ENCODE results near the gene EDNRA.

Gene EDNRA

DNA sequence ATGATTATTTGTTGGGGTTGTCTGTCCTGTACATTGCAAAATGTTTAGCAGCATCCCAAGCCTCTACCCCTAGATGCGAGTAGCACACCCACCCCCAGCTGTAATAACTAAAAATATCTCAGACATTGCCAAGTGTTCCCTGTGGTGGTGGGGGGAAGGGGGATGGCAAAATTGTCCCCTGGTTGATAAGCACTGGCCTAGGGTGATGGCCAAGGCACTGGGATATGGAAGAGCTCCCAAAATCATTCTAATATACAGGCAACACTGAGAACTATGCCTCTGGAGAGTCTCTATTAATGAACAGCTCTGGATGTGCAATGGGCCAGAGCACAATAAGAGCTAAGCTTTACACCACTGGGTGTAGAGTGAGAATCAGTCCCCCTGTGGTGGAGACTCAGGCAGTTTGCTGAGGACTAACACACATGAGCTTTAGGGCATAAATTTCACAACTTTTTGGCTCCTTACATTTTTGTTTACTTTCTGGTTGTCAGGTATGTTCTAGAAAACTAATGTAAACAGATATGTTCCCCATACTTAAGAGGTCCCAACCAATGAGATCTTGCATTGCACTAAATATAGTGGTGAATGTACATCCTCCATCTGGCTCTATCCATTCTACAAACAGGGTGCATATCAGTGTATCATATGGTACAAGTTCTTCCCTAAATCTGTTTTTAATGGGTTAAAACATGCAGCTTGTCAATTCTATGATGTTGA is 34.5 kb downstream of the EDNRA start:
- H3K9ac ChIP-seq (ENCODE audit: low read depth, low read length): no peak overlapping the region
- no peaks in the 10 kb centered on the region for H3K36me3 ChIP-seq (ENCODE audit: insufficient read depth, low read length)
- no peaks in the 10 kb centered on the region for H3K4me1 ChIP-seq (ENCODE audit: insufficient read depth, low read length)
- no peaks in the 10 kb centered on the region for H3K9me3 ChIP-seq (ENCODE audit: control insufficient read depth, insufficient read depth, low read length)

DNA sequence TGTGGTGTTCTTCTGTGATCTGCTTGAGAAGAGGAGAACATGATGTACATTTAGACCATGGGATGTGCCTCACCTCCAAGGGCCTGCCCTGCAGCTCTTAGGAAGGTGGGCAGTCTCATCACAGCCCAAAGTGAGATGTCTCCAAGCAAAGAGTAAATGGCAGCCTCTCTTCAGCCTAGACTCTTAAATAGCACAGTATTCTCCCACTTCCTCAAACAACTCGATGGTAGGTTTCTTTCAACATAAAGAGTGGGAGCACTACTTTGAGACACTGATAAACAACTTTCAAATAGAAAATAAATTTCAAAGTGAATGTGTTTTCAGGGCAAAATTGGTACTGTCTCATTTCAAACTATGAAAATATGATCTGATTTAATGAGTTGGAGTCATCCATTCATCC is 35.2 kb downstream of the EDNRA start:
- no peak overlapping the region for H3K9ac ChIP-seq (ENCODE audit: low read depth, low read length)
- no peaks in the 10 kb centered on the region for H3K4me1 ChIP-seq (ENCODE audit: insufficient read depth, low read length)
- H3K9me3 ChIP-seq (ENCODE audit: control insufficient read depth, insufficient read depth, low read length): no peaks in the 10 kb centered on the region
- no peaks in the 10 kb centered on the region for H3K36me3 ChIP-seq (ENCODE audit: insufficient read depth, low read length)

DNA sequence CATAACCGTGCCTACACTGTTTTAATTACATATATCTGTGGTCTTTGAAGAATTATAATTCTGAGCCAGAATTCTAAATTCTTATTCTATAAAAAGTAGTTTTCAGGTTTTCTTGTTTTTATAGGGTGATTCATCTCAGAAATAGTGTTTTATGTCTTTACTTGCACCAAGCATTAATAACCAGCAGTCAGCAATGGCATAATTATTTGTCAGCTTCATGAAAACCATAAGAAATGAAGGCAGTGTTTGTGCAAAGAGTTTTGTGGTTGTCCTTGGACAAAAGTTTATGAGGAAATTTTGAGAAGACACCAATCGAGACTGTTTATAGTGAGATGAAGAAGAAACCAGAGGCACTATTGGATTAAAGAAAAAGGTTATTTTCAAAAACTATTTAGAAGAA is 37.2 kb downstream of the EDNRA start:
- H3K36me3 ChIP-seq (ENCODE audit: insufficient read depth, low read length): no peaks in the 10 kb centered on the region
- H3K9ac ChIP-seq (ENCODE audit: low read depth, low read length): no peak overlapping the region
- no peaks in the 10 kb centered on the region for H3K4me1 ChIP-seq (ENCODE audit: insufficient read depth, low read length)
- H3K9me3 ChIP-seq (ENCODE audit: control insufficient read depth, insufficient read depth, low read length): no peaks in the 10 kb centered on the region

DNA sequence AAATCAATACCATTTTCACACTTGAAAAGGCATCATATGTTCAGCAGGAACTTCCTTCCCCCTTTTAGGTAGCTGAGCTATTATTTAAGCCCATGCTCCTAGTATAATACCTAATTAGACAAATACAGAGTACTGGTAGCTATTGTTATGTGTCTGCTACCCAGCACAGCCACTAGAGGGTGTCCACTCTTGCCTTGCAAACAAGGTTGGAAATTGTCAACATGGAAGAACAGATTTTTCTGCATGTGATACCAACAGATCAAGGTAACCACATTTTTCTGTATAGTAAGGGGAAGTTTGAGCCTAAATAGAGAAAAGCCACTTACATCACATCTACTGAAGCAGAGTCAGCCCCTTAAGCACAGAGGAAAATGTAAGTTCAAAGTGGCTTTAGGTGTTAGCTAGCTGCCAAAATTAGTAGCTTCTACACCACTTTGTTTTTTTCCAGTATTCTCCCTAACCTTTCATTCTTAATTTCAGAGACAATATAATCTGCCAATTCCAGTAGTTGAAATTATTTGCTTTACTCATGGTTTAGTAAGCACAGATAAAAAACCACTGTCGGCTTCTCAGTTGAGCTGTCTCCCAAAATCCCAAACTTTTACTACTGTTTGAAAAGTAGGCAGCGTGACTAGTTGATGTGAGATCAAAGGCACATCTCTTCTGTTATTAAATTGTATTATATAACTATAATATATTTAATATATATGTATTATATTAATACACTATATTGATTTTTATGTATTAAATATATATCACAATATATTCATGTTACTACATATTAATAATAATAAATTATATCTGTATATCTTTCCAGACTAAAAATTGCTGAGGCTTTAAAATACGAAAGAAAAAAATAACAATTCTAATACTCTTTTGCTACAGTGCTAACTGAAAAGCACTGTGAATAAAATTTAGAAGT is 38.2 kb downstream of the EDNRA start:
- Histone ChIP-seq H3K9me3 (ENCODE audit: control insufficient read depth, insufficient read depth, low read length) (no peaks in the 10 kb centered on the region), H3K4me1 (ENCODE audit: insufficient read depth, low read length) (no peaks in the 10 kb centered on the region), H3K36me3 (ENCODE audit: insufficient read depth, low read length) (no peaks in the 10 kb centered on the region), H3K9ac (ENCODE audit: low read depth, low read length) (no peak overlapping the region)

DNA sequence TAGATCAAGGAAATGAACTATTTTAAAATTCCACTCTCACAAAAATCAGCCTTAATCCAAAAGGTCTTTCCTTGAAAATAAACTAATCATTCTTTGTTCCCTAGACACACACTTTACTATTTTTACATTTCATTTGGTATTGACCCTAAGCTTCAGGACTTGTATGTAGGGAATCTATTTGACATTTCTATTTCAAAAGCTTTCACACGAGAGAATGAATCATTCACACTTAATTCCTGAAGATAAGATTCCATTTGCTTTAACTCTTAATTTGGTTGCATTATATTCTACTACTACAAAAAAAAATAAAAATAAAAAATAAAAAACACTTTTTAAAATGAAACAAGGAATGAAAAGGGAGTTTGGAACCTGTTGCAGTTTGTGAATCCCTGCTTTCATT is 43.7 kb downstream of the EDNRA start:
- no peaks in the 10 kb centered on the region for H3K9me3 ChIP-seq (ENCODE audit: control insufficient read depth, insufficient read depth, low read length)
- H3K9ac ChIP-seq (ENCODE audit: low read depth, low read length): no peak overlapping the region
- no peaks in the 10 kb centered on the region for H3K36me3 ChIP-seq (ENCODE audit: insufficient read depth, low read length)
- H3K4me1 ChIP-seq (ENCODE audit: insufficient read depth, low read length): no peaks in the 10 kb centered on the region

DNA sequence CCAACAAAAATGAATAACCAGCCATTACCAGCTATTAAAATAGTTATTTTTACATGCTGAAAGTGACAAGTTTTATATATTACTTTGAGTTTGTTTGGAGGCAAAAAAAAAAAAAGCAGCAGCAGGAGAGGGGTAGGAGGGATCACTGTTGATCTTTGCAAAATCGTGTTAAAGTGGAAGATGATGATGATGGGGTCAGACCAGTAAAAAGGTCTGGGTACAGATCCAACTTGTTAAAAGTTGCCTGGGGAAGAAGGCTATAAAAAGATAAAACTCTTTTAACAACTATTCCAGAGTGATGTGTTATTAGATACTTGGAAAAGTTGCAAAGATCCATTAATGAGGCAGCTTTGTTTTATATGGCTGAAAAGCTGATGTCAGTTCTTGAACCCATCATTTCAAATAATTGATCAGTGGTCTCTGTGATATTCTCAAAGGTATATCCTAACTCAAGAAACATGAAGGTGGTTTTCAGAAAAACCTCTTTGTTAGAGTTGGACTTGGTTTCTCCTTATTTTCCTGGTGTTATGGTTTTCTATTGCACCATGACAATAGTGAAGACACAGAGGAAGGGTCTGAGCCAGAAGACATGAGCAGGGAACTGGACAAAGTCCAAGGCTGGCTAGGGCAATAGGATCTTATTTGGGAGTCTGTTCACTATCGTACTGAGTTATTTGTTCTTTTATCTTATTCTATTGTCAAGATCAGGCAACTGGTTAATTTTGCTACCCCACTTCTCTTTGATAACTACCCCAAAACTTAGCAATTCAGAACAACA is 44.8 kb downstream of the EDNRA start:
- H3K9me3 ChIP-seq (ENCODE audit: control insufficient read depth, insufficient read depth, low read length): no peaks in the 10 kb centered on the region
- H3K36me3 ChIP-seq (ENCODE audit: insufficient read depth, low read length): no peaks in the 10 kb centered on the region
- H3K4me1 ChIP-seq (ENCODE audit: insufficient read depth, low read length): no peaks in the 10 kb centered on the region
- no peak overlapping the region for H3K9ac ChIP-seq (ENCODE audit: low read depth, low read length)

DNA sequence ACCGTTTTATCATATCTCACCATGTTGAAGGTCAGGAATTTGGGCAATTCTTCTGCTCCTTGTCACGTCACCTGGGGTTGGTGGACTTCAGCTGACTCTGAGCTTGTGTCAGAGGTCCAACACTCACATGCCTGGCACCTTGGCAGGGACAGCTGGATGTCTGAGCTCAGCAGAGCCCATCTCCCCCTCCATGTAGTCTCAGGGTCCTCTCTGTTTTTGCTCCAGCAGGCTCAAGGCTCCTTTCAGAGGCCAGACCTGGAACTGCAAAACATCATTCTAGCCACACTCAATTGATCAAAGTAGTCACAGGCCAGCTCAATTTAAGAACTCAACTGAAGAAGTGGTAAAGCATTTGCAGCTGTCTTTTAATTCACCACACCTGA is 45.4 kb downstream of the EDNRA start:
- no peaks in the 10 kb centered on the region for H3K36me3 ChIP-seq (ENCODE audit: insufficient read depth, low read length)
- no peaks in the 10 kb centered on the region for H3K4me1 ChIP-seq (ENCODE audit: insufficient read depth, low read length)
- no peak overlapping the region for H3K9ac ChIP-seq (ENCODE audit: low read depth, low read length)
- H3K9me3 ChIP-seq (ENCODE audit: control insufficient read depth, insufficient read depth, low read length): no peaks in the 10 kb centered on the region

DNA sequence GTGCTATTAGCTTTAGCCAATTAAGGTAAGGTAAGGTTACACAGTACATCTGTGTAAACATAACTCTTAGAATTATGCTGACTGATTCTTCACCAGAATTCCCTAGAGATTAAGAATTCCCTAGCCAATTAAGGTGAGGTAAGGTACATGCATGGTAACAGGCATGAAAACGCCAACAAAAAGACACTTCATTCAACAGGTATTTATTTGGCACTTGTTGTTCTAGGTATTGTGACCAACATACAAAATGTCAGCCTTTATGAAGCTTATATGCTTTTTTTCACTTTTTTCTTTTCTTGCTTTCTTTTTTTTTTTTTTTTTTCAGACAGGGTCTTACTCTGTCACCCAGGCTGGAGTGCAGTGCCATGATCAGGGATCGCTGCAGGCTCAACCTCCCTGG is 47.2 kb downstream of the EDNRA start:
- no peaks in the 10 kb centered on the region for H3K4me1 ChIP-seq (ENCODE audit: insufficient read depth, low read length)

DNA sequence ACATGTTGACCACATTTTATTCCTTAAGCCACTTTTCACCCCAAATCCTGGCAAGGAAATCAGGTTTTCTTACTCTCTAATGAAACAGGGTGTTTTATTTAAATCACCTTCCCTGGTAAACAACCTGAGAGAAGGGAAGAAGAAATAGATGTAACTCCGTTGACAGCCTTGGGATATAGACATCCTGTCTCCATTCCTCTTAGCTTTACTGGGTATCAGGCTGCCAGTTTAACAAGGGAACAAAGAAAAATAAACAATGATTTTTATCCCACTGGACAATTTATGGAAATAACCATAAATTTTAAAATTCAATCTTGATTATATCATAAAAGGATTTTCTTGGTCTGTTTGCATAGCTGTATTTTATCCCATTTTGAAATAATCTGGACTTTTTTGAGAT is 49.2 kb downstream of the EDNRA start:
- H3K9ac ChIP-seq (ENCODE audit: low read depth, low read length): no peak overlapping the region
- H3K36me3 ChIP-seq (ENCODE audit: insufficient read depth, low read length): no peaks in the 10 kb centered on the region
- H3K9me3 ChIP-seq (ENCODE audit: control insufficient read depth, insufficient read depth, low read length): no peaks in the 10 kb centered on the region
- no peaks in the 10 kb centered on the region for H3K4me1 ChIP-seq (ENCODE audit: insufficient read depth, low read length)

More for the DNA sequence above, 47.2 kb downstream of the EDNRA start:
- Histone ChIP-seq H3K36me3 (ENCODE audit: insufficient read depth, low read length) (no peaks in the 10 kb centered on the region), H3K9ac (ENCODE audit: low read depth, low read length) (no peak overlapping the region), H3K9me3 (ENCODE audit: control insufficient read depth, insufficient read depth, low read length) (no peaks in the 10 kb centered on the region)

DNA sequence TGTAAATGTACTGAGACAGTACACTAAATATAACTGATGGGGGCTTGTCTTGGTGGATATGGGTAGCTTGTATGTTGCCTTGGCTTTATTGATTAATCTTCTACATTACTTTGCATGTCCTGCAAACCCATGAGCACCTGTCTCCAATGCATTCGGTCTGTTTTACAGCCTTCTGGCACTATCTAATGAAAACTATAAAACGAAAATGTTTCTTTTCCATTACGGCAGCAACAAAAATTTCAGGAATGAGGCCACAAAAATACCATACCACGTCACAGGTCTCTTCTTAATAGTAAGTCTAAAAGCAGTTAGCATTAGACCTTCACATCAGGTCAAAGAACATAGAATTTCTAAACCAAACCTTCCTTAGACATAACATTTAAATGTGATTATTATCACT is 49.8 kb downstream of the EDNRA start:
- Histone ChIP-seq H3K9ac (ENCODE audit: low read depth, low read length) (no peak overlapping the region), H3K9me3 (ENCODE audit: control insufficient read depth, insufficient read depth, low read length) (no peaks in the 10 kb centered on the region), H3K4me1 (ENCODE audit: insufficient read depth, low read length) (no peaks in the 10 kb centered on the region), H3K36me3 (ENCODE audit: insufficient read depth, low read length) (no peaks in the 10 kb centered on the region)

DNA sequence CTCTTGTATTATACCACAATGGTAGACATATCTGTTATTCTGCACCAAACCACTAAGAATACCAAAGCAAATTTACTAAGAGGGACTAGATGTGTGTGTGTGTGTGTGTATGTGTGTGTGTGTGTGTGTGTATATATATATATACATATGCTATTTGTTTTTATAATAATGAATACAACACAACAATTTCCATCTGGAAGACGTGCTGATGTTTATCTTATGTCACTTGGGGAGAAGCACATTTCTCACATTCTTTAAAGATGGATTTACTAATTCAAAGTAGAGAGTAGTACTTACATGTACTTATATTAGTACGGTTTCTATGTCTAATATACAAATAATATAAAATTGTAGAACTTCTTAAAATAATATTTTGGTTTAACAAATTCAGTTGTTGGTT is 52.0 kb downstream of the EDNRA start:
- Histone ChIP-seq H3K4me1 (ENCODE audit: insufficient read depth, low read length) (no peaks in the 10 kb centered on the region), H3K36me3 (ENCODE audit: insufficient read depth, low read length) (no peaks in the 10 kb centered on the region), H3K9me3 (ENCODE audit: control insufficient read depth, insufficient read depth, low read length) (no peaks in the 10 kb centered on the region), H3K9ac (ENCODE audit: low read depth, low read length) (no peak overlapping the region)

DNA sequence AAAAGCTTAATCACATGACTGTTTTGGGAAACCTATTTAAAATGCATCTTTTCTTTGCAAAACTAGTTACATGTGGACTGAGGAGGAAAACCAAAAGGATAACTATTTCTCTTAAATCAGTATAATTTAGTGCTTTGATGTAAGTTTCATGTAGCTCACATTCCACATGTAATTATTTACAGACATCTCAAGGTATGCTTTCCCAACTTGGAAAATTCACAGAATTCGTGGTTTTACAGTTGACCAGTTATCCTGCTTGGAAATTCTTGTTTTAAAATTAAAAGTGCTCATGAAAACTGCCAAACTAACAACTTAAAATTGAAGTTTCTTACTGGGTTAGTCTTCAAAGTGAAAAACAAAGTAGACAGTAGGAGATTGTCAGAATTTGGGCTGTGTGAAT is 52.4 kb downstream of the EDNRA start:
- no peaks in the 10 kb centered on the region for H3K9me3 ChIP-seq (ENCODE audit: control insufficient read depth, insufficient read depth, low read length)
- no peaks in the 10 kb centered on the region for H3K4me1 ChIP-seq (ENCODE audit: insufficient read depth, low read length)
- H3K9ac ChIP-seq (ENCODE audit: low read depth, low read length): no peak overlapping the region
- H3K36me3 ChIP-seq (ENCODE audit: insufficient read depth, low read length): no peaks in the 10 kb centered on the region

DNA sequence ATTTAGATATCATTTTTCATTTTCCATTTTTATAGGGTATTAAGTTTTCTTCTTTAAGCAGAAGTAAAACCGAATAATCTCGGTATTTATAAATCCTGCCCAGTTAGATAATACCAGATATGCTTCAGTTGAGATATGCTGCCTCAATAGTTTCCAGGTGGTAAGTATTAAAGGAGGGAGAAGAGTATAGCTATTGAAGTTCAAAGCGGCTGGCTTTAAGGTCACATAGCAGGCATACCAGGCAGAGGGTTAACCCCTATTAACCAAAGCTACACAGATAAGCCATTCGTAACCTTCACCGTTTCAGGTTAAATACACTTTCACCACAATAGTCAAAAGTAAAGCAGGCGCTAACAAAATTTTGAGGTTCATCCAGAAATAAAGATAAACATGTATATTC is 54.2 kb downstream of the EDNRA start:
- Histone ChIP-seq H3K9ac (ENCODE audit: low read depth, low read length) (no peak overlapping the region), H3K9me3 (ENCODE audit: control insufficient read depth, insufficient read depth, low read length) (no peaks in the 10 kb centered on the region), H3K4me1 (ENCODE audit: insufficient read depth, low read length) (no peaks in the 10 kb centered on the region), H3K36me3 (ENCODE audit: insufficient read depth, low read length) (no peaks in the 10 kb centered on the region)

DNA sequence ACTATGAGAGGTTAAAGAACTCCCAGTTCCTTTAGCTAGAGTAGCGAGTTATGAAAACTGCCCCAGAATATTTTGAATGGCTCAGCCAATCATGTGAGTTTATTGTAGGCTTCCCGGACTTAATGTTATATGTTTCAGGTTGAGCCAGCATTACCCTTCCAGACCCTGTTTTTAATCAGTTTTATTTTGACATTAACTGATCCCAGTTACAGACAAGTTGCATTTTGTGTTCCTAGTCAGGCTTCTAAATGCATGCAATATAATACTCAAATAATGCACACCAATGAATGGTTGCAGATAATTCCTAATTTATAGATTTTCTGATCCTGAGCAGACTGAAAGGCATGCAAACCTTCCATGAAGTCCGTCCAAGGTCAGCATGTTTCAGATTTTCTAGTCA is 57.8 kb downstream of the EDNRA start:
- no peaks in the 10 kb centered on the region for H3K9me3 ChIP-seq (ENCODE audit: control insufficient read depth, insufficient read depth, low read length)
- H3K36me3 ChIP-seq (ENCODE audit: insufficient read depth, low read length): no peaks in the 10 kb centered on the region
- H3K4me1 ChIP-seq (ENCODE audit: insufficient read depth, low read length): peaks cover 8% of the 10 kb centered on the region; the same call in 1 of the 2 replicates
- no peak overlapping the region for H3K9ac ChIP-seq (ENCODE audit: low read depth, low read length)

All from ES-I3 (cell line).